ENCODE measurements around the gene INSIG1. TPM values are rescaled to one million over a fixed set of nuclear protein-coding genes. Genes with fewer than 3 reads are reported as not detected.

Gene INSIG1
- polyA plus RNA-seq, 1 of the 3 experiments (the other 2 are of a cell fraction), result 6.4 TPM

DNA sequence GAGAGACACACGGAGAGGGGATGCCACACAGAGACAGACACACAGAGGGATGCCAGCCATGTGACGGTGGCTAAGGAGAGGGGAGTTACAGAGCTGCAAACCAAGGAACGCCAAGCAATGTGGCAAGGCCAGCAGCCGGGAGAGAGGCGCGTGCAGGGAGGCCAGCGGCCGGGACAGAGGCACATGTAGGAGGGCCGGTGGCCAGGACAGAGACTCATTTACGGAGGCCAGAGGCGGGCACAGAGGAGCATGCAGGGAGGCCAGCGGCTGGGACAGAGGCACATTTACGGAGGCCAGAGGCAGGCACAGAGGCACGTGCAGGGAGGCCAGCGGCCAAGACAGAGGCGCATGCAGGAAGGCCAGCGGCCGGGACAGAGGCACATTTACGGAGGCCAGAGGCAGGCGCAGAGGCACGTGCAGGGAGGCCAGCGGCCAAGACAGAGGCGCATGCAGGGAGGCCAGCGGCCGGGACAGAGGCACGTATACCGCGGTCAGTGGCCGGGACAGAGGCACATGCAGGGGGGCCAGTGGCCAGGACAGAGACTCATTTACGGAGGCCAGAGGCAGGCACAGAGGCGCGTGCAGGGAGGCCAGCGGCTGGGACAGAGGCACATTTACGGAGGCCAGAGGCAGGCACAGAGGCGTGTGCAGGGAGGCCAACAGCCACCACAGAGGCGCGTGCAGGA is 40.4 kb downstream of the INSIG1 start:
- DNase-seq, result no peak
- Histone ChIP-seq H3K9ac (no peak overlapping the region), H4K20me1 (ENCODE audit: insufficient read depth) (no peaks in the 10 kb centered on the region), H3K4me1 (ENCODE audit: control insufficient read depth in 1 of 2, insufficient read depth in 2 of 2, low read depth in 1 of 2, low read length in 1 of 2) (no peaks in the 10 kb centered on the region; a peak in 1 of 4 replicates), H3K4me3 (ENCODE audit: low read depth in 2 of 2, low read length in 1 of 2) (no peak overlapping the region), H3K36me3 (replicated peaks in 1 of 2; ENCODE audit: control insufficient read depth in 1 of 2, insufficient read depth in 2 of 2, low read length in 1 of 2) (no peaks in the 10 kb centered on the region), H3K9me2 (no peaks in the 10 kb centered on the region), H3K79me2 (ENCODE audit: insufficient read depth) (no peaks in the 10 kb centered on the region), H2AFZ (ENCODE audit: low read depth) (no peak overlapping the region), H3K4me2 (no peak overlapping the region), H3K27ac (ENCODE audit: low read depth in 2 of 2, low read length in 1 of 2) (no peak overlapping the region), H3K27me3 (ENCODE audit: insufficient read depth) (peaks cover 23% of the 10 kb centered on the region; the same call in 1 of the 2 replicates), H3F3A (replicated peaks; ENCODE audit: insufficient read depth) (no peaks in the 10 kb centered on the region), H3K9me3 (no peaks in the 10 kb centered on the region)
- ChIA-PET CTCF (no interaction called here), POLR2A (no interaction called here)
- 73% methylated on average over 37 of the region's 37 CpGs for WGBS (ENCODE audit: low lambda C conversion rate)
- no peak for TF ChIP-seq ELF1 (IDR thresholded peaks at IDR 0.05)
- TF ChIP-seq, protein P1, sequence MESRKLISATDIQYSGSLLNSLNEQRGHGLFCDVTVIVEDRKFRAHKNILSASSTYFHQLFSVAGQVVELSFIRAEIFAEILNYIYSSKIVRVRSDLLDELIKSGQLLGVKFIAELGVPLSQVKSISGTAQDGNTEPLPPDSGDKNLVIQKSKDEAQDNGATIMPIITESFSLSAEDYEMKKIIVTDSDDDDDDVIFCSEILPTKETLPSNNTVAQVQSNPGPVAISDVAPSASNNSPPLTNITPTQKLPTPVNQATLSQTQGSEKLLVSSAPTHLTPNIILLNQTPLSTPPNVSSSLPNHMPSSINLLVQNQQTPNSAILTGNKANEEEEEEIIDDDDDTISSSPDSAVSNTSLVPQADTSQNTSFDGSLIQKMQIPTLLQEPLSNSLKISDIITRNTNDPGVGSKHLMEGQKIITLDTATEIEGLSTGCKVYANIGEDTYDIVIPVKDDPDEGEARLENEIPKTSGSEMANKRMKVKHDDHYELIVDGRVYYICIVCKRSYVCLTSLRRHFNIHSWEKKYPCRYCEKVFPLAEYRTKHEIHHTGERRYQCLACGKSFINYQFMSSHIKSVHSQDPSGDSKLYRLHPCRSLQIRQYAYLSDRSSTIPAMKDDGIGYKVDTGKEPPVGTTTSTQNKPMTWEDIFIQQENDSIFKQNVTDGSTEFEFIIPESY (IDR thresholded peaks at IDR 0.05; ENCODE audit: borderline replicate concordance, low read depth), result no peak
- TF ChIP-seq MXI1 (IDR thresholded peaks at IDR 0.05; ENCODE audit: low read depth, low read length), result no peak

DNA sequence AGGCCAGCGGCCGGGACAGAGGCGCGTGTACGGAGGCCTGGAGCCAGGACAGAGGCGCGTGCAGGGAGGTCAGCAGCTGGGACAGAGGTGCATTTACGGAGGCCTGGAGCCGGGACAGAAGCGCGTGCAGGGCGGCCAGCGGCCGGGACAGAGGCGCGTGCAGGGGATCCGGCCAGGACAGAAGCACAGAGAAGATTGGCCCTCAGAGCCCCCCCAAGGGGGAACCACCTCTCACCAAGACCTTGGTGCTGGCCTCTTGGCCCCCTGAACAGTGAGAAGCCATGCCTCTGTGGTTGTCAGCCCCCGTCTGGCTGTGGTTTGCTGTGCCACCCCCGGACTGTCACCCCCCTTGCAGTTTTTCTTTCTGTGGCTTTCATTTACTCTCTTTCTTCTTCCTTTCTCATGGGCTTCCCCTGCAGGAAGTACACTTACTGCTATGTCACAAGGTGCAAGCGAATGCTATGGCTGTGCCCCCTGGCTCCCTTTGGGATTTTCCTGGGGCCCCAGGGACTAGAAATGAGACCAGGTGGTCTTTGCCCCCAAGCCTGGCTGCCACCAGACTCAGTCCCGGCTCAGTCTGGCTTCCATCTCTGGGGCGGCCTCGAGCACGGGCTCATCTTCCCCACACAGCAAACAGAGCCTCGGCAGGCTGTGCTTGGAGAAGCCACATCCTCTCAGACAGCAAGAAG is 41.1 kb downstream of the INSIG1 start:
- Histone ChIP-seq H3K79me2 (ENCODE audit: insufficient read depth) (no peaks in the 10 kb centered on the region), H3K27me3 (ENCODE audit: insufficient read depth) (peaks cover 29% of the 10 kb centered on the region), H3K4me3 (ENCODE audit: low read depth in 2 of 2, low read length in 1 of 2) (no peak overlapping the region), H2AFZ (ENCODE audit: low read depth) (no peak overlapping the region), H3K4me2 (no peak overlapping the region), H3K9ac (no peak overlapping the region), H4K20me1 (ENCODE audit: insufficient read depth) (no peaks in the 10 kb centered on the region), H3K4me1 (ENCODE audit: control insufficient read depth in 1 of 2, insufficient read depth in 2 of 2, low read depth in 1 of 2, low read length in 1 of 2) (no peaks in the 10 kb centered on the region; a peak in 1 of 4 replicates), H3K9me2 (no peaks in the 10 kb centered on the region), H3K9me3 (no peaks in the 10 kb centered on the region), H3K27ac (ENCODE audit: low read depth in 2 of 2, low read length in 1 of 2) (no peak overlapping the region), H3F3A (replicated peaks; ENCODE audit: insufficient read depth) (no peaks in the 10 kb centered on the region), H3K36me3 (replicated peaks in 1 of 2; ENCODE audit: control insufficient read depth in 1 of 2, insufficient read depth in 2 of 2, low read length in 1 of 2) (no peaks in the 10 kb centered on the region)
- ChIA-PET POLR2A (no interaction called here), CTCF (interaction anchor here (1.2 kb wide), 1 partner anchor 411 kb away, joined by 4 read pairs; no protein-coding TSS in a partner anchor)
- TF ChIP-seq RAD21 (IDR thresholded peaks at IDR 0.05; ENCODE audit: low read length) (no peak), ELF1 (IDR thresholded peaks at IDR 0.05) (no peak), SMC3 (IDR thresholded peaks at IDR 0.05; ENCODE audit: low read depth, low read length) (no peak), CHD2 (IDR thresholded peaks at IDR 0.05; ENCODE audit: low read length, partially characterized antibody) (no peak), MXI1 (IDR thresholded peaks at IDR 0.05; ENCODE audit: low read depth, low read length) (no peak), RCOR1 (IDR thresholded peaks at IDR 0.05; ENCODE audit: low read length) (no peak), TCF12 (IDR thresholded peaks at IDR 0.05) (no peak), FOXM1 (IDR thresholded peaks at IDR 0.05; ENCODE audit: low read depth) (no peak), POLR2AphosphoS5 (IDR thresholded peaks at IDR 0.05; ENCODE audit: low read depth, low read length) (no peak)
- TF ChIP-seq, protein P2, sequence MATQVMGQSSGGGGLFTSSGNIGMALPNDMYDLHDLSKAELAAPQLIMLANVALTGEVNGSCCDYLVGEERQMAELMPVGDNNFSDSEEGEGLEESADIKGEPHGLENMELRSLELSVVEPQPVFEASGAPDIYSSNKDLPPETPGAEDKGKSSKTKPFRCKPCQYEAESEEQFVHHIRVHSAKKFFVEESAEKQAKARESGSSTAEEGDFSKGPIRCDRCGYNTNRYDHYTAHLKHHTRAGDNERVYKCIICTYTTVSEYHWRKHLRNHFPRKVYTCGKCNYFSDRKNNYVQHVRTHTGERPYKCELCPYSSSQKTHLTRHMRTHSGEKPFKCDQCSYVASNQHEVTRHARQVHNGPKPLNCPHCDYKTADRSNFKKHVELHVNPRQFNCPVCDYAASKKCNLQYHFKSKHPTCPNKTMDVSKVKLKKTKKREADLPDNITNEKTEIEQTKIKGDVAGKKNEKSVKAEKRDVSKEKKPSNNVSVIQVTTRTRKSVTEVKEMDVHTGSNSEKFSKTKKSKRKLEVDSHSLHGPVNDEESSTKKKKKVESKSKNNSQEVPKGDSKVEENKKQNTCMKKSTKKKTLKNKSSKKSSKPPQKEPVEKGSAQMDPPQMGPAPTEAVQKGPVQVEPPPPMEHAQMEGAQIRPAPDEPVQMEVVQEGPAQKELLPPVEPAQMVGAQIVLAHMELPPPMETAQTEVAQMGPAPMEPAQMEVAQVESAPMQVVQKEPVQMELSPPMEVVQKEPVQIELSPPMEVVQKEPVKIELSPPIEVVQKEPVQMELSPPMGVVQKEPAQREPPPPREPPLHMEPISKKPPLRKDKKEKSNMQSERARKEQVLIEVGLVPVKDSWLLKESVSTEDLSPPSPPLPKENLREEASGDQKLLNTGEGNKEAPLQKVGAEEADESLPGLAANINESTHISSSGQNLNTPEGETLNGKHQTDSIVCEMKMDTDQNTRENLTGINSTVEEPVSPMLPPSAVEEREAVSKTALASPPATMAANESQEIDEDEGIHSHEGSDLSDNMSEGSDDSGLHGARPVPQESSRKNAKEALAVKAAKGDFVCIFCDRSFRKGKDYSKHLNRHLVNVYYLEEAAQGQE (IDR thresholded peaks at IDR 0.05; ENCODE audit: low read depth, low read length), result no peak
- TF ChIP-seq, protein P3, sequence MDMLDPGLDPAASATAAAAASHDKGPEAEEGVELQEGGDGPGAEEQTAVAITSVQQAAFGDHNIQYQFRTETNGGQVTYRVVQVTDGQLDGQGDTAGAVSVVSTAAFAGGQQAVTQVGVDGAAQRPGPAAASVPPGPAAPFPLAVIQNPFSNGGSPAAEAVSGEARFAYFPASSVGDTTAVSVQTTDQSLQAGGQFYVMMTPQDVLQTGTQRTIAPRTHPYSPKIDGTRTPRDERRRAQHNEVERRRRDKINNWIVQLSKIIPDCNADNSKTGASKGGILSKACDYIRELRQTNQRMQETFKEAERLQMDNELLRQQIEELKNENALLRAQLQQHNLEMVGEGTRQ (IDR thresholded peaks at IDR 0.05; ENCODE audit: borderline replicate concordance, low read depth, low read length), result no peak
- TF ChIP-seq, protein P4, sequence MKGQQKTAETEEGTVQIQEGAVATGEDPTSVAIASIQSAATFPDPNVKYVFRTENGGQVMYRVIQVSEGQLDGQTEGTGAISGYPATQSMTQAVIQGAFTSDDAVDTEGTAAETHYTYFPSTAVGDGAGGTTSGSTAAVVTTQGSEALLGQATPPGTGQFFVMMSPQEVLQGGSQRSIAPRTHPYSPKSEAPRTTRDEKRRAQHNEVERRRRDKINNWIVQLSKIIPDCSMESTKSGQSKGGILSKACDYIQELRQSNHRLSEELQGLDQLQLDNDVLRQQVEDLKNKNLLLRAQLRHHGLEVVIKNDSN (IDR thresholded peaks at IDR 0.05; ENCODE audit: borderline replicate concordance, low read depth), result no peak
- TF ChIP-seq, protein P5, sequence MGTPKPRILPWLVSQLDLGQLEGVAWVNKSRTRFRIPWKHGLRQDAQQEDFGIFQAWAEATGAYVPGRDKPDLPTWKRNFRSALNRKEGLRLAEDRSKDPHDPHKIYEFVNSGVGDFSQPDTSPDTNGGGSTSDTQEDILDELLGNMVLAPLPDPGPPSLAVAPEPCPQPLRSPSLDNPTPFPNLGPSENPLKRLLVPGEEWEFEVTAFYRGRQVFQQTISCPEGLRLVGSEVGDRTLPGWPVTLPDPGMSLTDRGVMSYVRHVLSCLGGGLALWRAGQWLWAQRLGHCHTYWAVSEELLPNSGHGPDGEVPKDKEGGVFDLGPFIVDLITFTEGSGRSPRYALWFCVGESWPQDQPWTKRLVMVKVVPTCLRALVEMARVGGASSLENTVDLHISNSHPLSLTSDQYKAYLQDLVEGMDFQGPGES (IDR thresholded peaks at IDR 0.05; ENCODE audit: low read depth, low read length), result no peak
- TF ChIP-seq, protein P6, sequence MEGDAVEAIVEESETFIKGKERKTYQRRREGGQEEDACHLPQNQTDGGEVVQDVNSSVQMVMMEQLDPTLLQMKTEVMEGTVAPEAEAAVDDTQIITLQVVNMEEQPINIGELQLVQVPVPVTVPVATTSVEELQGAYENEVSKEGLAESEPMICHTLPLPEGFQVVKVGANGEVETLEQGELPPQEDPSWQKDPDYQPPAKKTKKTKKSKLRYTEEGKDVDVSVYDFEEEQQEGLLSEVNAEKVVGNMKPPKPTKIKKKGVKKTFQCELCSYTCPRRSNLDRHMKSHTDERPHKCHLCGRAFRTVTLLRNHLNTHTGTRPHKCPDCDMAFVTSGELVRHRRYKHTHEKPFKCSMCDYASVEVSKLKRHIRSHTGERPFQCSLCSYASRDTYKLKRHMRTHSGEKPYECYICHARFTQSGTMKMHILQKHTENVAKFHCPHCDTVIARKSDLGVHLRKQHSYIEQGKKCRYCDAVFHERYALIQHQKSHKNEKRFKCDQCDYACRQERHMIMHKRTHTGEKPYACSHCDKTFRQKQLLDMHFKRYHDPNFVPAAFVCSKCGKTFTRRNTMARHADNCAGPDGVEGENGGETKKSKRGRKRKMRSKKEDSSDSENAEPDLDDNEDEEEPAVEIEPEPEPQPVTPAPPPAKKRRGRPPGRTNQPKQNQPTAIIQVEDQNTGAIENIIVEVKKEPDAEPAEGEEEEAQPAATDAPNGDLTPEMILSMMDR (IDR thresholded peaks at IDR 0.05), result no peak
- 71% methylated on average over 25 of the region's 25 CpGs for WGBS (ENCODE audit: low lambda C conversion rate)
- no peak for DNase-seq

All from SK-N-SH (cell line).